GM12864 (cell line): Measurements from ENCODE around the gene FAM117B.

Source experiments
- DNase-seq: peaks from one replicate; pipeline ENCODE4 v3.0.0-alpha.2; 2011; ENCODE audit warnings: low read depth
- H3K4me3 ChIP-seq: 2 replicates; pipeline ENCODE4 v1.5.1; 2011; ENCODE audit warnings: mild to moderate bottlenecking, low read depth, low read length, control low read depth
- TF ChIP-seq, protein P1 (sequence below): IDR thresholded peaks from 2 replicates; pipeline ENCODE4 v1.5.1; 2011; ENCODE audit warnings: low read depth, mild to moderate bottlenecking, moderate library complexity, low read length, control low read depth, inconsistent platforms; ENCODE audit errors: missing control alignments

The FAM117B gene

DNA sequence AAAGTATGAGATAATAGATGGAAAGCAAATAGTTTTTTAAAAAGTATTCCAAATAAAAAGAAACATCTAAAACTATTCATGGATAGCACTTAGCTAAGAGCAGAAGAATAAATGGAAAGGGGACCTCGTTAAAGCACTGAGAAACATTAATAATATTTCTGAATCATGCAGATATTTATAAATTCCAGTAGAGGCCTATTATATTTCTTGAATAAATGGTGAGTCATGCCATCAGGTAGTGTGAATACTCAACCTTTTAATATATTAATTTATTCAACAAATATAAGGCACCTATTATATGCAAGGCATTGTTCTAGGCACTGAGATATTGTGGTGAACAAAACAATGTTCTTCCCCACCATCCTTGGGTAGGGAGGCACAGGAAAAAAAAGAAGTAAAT is 183.0 kb downstream of the FAM117B start:
- no peak overlapping the region for H3K4me3 ChIP-seq
- no peak for DNase-seq
- TF ChIP-seq, protein P1, sequence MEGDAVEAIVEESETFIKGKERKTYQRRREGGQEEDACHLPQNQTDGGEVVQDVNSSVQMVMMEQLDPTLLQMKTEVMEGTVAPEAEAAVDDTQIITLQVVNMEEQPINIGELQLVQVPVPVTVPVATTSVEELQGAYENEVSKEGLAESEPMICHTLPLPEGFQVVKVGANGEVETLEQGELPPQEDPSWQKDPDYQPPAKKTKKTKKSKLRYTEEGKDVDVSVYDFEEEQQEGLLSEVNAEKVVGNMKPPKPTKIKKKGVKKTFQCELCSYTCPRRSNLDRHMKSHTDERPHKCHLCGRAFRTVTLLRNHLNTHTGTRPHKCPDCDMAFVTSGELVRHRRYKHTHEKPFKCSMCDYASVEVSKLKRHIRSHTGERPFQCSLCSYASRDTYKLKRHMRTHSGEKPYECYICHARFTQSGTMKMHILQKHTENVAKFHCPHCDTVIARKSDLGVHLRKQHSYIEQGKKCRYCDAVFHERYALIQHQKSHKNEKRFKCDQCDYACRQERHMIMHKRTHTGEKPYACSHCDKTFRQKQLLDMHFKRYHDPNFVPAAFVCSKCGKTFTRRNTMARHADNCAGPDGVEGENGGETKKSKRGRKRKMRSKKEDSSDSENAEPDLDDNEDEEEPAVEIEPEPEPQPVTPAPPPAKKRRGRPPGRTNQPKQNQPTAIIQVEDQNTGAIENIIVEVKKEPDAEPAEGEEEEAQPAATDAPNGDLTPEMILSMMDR = no peak

GRCh38 chr2:202818321-202818720 is 183.6 kb downstream of the FAM117B start:
- DNase-seq = no peak
- TF ChIP-seq, protein P1 = no peak
- H3K4me3 ChIP-seq = no peak overlapping the region
